SW480 (cell line): ENCODE results near the gene COTL1.

ENCODE experiments used
- DNase-seq: peaks from one replicate; pipeline ENCODE4 v3.0.0-alpha.2; 2016; ENCODE audit warnings: low spot score

Gene COTL1, protein sequence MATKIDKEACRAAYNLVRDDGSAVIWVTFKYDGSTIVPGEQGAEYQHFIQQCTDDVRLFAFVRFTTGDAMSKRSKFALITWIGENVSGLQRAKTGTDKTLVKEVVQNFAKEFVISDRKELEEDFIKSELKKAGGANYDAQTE

DNA sequence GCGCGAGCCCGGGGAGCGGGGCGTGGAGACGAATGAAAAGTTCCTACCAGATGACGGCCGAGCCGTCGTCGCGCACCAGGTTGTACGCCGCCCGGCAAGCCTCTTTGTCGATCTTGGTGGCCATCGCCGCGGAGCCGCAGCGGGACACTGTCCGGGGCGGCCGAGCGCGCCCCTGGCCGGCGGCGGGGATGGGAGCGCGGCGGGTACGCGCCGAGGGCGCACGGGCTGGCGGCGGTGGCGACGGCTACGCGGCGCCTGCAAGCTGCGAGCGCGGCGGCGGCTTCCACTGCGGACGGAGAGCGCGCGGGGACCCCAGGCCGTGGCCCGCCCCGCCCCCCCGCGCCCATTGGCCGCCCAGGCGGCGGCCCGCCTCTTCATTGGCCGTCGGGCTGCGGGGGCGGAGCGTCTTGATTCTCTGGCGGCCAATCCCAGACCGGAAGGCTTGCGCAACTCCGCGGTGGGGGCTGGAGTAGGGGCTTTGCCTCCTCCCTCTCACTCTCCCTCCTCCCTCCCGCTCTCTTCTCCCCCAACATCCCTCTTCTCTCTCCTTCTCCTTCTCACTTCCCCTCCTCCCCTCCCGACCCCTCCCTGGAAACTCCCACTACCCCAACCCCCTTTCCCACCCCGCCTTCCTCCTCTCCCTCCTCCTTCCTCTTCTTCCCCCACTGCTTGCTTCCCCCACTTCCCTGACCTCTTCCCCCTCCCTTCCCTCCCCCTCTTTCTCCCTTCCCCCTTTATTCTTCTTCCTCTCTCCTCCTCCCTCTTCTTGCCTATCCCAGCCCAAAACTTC, at the start of gene COTL1:
Gene COTL1, minus strand, starts transcription at position 288 of the 790 bp plus-strand sequence. Its CDS starts 164 bp downstream, at position 124.
- DNase-seq, result peak; percentile 91

DNA sequence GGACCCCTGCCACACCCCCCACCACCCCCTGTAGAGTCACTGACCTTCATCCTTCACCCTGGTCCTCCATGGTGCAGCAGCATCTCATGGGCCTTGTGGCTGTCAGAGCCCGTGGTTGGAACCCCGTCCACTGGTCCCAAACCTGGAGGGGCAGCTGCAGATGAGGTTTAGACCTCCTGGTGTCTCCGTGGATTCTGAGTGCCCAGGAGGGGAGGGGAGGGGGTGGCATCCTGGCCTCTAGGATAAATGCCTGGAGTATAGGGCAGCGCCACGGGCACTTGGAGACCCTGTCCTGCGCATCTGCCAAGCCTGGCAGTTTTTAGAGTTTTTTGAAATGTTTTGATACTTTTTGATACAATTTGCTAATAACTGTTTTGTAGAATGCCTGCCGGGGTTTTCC, 48.0 kb upstream of the COTL1 start:
- DNase-seq, result no peak

DNA sequence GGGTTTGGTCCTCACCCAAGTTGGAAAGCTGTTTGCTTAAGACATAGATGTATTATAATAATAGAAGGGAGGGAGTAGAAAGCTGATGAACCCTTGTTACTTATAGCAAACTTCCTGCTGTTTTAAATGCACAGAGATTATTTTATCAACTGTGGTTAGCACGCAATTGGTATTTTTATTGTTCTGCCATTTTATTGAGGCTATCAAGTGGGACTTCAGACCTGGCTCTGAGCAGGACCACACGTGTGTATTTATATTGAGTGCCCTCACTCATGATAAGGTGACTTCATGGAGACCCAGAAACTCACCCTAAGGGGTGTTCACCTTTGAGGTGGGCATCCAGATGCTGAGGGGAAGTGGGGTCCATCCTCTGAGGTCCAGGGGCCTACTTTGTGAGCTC, 47.5 kb upstream of the COTL1 start:
- DNase-seq, result no peak

DNA sequence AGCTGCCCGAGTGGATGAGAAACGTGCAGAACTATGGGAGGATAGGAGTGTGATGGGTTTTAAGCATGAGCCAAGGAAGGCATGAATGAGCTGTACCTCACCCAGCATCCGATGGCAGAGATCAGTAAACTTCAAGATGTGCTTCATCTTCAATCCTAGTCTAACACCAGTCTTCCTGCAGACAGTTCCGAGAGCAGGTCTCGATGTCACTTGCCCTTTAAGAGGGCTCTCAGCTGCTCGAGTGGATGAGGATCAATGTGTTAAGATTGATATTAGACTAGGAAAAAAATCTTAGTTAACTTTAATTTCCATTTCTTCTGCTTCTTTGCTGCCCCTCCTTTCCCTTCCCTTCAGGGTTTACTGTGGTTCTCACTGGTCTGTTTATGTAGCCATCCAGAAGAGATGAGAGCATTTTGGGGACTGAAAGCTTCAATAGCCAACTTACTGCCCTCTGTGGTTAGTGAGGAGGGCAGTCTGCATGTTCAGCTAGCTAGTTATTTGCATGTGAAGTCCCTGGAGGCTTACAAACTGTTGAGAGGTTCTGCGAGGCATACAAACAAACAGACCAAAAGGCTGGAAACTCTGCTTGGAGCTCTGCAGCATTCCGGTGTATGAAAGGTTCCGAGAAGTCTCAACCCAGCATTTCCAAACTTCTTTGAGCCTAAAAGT, 45.7 kb upstream of the COTL1 start:
- no peak for DNase-seq

DNA sequence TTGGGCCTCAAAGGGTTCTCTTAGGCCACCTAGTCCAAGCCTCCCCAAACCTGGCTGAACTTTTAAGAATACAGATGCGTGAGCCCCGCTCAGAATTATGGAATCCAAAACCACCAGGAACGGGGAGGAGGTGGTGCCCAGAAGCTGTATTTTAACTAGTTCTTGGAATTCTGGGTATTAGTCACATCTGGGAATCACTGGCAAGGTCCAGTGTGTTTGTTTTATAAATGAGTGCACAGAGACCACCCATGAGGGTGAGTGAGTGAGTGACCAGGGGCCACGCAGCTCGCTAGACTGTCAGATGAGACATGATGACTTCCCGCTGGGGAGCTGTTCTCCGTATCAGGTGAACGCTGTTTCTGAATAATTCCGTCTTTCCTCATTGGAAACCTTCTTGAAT, 44.6 kb upstream of the COTL1 start:
- no peak for DNase-seq

DNA sequence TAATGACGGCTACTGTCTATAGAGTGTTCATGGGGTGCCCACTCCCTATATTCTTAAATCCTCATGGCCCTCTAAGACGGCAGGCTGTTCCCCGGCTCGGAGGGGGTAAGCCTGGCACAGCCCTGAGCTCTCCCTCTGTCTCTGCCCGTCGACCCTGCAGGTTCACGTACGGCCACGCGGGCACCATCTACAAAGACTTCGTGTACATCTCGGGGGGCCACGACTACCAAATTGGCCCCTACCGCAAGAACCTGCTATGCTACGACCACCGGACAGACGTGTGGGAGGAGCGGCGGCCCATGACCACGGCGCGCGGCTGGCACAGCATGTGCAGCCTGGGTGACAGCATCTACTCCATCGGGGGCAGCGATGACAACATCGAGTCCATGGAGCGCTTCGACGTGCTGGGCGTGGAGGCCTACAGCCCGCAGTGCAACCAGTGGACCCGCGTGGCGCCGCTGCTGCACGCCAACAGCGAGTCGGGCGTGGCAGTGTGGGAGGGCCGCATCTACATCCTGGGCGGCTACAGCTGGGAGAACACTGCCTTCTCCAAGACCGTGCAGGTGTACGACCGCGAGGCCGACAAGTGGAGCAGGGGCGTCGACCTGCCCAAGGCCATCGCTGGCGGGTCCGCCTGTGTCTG, 43.7 kb upstream of the COTL1 start:
- DNase-seq, result no peak

DNA sequence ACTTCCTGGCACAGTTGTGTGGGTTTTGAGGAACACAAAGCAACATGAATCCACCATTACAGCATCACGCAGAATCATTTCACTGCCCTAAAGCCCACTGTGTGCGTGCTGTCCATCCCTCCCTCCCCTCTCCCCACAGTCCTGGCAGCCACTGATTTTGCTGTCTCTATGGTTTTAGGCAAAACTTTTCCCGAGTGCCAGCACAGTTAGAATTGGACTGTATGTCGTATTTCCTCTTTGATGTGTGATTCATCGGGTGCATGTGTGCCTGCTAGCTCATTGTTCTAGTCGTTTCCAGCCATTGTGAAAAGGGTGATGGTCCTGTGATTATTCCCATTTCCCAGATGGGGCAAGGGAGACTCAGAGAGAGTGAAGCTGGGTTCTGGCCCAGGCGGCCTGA, 43.1 kb upstream of the COTL1 start:
- DNase-seq, result no peak

DNA sequence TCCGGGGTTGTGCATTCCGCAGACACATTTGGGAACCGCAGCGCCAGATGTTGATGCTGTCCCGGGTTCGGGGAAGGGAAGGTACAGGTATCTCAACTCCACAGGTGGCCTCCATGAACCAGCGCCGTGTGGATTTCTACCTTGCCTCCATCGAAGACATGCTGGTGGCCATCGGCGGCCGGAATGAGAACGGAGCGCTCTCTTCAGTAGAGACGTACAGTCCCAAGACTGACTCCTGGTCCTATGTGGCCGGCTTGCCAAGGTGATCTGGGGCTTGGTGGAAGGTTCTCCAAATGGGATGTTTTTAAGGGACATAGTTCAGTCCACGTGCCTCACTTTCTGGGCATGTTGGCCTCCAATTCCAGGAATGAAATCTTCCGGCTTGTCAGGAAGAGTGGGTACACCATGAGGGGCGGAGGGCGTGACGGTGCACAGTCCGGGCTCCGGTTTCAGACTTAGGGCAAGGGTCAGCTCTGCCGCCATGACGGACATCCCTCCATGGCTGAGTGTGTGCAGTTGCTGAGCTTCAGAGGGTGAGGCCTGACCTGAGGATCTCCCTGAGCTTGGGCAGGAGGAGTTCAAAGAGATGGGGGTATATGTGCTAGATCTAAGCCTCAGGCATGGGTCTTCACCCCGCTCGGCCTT, 41.9 kb upstream of the COTL1 start:
- no peak for DNase-seq

DNA sequence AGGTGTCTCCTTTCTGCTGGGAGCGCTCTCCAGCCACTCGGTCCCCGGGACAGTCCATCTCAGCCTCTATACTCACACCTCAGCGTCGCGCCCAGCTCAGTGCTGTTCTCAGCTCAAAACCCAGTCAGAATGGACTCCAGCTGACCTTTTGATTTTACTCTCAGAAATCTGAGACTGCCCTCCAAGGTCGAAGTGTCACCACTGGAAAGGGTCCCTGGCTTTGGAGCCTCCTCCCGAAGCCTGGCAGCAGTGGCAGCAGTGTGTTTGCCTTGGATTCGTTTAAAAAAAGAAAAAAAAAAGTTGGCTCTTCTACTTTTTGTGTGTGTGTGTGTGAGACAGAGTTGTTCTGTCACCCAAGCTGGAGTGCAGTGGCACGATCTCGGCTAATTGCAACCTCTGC, 40.8 kb upstream of the COTL1 start:
- DNase-seq, result no peak

DNA sequence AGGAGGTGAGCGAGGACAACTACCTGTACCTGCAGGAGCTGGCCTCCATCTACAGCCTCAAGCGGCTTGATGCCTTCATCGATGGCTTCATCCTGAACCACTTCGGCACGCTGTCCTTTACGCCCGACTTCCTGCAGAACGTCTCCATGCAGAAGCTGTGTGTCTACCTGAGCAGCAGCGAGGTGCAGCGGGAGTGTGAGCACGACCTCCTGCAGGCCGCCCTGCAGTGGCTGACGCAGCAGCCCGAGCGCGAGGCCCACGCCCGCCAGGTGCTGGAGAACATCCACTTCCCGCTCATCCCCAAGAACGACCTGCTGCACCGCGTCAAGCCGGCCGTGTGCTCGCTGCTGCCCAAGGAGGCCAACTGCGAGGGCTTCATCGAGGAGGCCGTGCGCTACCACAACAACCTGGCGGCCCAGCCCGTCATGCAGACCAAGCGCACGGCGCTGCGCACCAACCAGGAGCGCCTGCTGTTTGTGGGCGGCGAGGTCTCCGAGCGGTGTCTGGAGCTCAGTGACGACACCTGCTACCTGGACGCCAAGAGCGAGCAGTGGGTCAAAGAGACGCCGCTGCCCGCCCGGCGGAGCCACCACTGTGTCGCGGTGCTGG, 39.5 kb upstream of the COTL1 start:
- DNase-seq, result no peak

DNA sequence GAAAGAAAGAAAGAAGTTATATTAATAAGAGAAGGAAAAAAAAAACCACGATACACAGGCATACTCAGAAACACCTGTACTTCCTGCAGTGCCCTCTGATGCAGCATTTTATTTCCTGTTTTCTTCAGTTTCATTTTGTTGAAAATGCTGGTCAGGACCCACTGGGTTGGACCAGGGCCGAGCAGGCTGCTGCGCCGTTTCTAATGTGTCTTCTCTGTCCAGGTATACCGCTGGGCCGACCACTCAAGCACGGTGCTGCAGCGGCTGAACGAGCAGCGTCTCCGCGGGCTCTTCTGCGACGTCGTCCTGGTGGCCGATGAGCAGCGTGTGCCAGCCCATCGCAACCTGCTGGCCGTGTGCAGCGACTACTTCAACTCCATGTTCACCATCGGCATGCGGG, 38.8 kb upstream of the COTL1 start:
- no peak for DNase-seq

DNA sequence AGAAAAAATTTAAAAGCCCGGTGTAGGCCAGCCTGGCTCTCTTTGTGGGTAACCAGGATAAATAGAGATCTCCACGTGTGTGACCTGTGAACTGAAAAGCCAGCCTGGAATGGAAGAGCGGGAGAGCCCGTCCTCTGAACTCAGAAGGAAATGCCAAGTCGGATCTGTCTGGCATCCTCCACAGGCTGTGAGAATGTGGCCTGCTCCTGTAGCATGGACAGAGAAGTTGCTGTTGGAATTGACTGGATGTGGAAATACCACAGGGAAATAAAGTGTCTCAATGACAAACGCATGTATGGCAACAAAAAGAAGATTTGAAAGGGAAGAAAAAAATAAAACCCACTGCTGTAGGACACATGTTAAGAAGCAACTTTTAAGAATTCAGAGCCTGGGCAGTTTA, 37.1 kb upstream of the COTL1 start:
- no peak for DNase-seq

DNA sequence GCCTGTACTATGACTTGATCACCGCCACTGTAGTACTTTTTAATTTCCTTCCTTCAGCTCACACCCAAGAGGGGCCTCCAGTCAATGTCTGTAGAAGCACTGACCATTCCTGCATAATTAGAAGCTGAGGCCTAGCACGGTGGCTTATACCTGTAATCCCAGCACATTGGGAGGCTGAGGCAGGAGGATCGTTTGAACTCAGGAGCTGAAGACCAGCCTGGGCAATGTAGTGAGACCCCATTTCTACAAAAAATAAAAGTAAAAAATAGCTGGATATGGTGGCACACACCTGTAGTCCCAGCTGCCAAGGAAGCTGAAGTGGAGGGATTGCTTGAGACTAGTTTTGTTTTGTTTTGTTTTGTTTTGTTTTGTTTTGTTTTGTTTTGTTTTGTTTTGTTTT, 36.4 kb upstream of the COTL1 start:
- no peak for DNase-seq

DNA sequence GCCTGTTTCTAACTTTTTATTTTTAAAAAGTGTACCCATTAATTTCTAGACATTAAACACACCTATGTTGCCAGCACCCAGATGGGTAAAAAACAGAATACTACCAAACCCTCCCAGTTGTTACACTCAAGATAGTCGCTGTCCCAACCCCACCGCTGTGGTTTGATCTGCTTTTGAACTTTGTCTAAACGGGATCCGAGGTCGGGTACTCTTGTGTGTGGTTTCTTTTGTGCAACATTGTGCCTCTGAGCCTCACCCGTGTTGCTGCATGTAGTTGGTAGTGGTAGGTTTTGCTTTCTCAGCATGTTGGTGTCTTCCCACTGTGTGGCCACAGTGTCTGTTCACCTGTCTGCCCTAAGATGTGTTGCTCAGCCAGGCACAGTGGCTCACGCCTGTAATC, 34.7 kb upstream of the COTL1 start:
- no peak for DNase-seq

DNA sequence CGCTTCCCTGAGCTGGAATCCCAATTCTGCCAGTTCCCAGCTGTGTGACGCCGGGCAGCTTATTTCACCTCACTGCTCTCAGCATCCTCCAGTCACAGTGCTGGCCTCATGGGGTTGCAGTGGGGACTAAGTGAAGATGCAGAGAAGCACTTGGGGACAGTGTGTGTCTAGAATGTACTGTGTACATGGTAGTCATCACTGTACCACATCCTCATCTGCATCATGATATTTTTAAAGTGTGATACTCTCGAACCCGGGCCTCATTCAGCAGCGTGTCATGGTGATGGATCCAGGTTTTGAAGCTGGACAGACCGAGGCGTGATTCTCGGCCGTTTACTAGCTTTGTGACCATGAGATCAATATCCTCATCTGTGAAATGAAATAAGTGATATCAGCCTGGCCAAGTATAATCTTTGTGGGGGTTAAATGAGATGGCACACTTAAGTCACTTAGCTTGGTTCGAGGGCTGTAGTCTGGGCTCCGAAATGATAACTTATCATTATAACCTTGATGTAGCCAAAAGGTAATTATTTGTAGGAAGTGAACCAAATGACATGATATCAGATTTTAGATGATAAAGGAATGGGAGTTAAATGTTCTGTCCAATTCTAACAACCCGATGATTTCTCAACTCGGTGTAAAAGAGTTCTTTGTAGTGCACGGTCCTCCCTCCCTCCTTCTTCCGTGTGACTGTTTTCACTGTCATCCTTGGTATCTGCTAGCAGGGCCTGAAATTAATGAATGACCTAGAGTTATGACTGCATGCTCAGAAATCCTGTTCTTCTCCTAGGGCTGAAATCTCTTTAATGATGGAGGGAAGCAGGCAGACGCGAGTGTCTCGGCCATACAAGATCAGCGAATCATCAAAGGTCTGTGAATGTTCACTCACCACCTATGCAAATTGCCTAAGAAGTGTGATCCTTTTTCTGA, 32.4 kb upstream of the COTL1 start:
- DNase-seq, result no peak

DNA sequence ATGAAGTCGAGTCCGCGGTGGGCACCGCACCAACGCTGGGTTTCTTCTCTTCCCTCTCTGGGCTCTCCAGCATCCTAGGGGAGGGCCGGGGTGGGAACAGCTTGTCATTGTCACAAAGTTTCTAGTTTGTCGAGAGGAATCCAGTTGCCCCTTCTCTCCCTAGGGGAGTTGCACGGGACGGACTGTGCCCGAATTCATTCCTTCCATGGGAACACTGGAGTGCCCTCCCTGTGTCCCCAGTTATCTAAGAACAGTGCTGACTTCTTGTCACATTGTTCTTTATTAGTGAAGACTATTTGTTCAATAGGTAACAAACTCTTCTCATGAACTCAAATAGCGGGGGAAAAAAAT, 31.6 kb upstream of the COTL1 start:
- no peak for DNase-seq

DNA sequence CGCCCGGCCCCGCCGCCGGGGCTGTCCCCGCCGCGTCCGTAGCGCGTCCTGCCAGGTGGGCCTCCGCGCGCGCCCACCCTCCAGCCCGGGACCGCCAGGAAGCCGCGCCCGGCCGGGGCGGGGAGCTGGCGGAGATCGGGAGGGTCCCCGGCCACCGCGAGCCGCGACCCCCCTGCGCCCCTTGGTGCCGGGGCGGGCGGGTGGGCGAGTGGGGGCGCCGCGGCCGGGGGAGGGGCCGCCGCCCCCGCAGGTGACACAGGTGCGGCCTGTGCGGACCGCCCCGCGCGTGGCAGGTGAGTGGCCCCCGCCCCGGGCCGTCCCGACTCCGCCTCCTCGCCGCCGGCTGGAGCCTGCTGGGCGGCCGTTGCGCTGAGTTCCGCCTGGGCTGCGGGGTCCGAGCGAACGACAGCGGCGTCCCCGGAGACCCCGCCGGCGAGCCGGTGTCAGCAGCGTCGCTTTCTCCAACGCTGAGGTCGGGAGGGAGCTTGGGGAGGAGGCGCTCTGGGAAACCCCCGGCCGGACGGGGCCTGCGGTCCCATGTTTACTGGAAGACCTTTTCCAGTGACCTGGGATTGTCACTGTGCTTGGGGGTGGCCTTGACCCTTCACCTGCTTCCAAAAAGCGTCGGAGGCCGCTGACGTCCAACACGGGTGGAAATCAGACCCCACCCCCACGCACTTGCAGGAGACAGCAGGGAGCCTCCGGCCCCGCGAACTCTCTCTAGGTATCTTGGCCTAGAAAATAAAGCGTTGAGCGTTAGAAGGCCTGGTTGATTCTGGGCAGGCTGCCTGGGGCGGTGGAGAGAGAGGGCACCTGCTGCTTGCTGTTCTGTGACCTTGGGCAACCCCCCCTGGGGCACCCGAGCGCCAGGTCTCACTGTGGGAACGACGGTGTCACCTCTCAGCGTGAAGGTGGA, 31.0 kb upstream of the COTL1 start:
- DNase-seq, result no peak

DNA sequence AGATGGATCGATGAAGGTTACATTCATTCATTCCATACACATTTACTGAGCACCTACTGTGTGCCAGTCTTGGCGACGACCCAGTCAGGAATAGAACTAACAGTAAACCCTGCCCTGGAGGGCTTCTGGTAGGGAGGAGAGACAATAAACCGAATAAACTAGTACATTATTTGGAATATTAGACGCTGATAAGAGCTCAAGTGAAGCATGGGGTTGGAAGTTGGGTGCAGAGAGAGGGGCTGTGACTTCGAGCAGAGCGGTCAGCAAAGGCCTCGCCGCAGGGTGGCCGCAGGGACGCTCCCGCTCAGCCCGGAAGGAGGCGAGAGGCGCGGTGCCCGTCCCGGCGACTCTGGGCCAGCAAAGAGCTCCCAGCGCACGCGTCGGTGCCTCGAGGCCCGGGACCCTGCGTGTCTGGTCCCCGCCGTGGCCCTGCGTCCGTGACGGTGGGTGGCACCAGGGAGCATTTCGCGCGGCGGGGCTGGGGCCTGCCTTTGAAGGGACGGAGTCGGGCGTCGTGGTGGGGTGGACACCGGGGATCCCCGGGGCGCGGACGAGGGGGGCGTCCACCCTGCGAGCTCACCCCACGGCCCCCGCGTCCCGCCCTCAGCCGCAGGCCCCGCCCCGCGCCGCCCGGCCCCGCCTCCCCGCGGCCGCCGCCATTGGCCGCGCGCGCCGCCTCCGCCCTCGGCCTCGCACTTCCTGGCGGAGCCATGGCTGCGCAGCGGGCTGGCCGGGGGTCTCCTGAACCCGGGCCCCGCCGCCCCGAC, 30.1 kb upstream of the COTL1 start, which contains the start of gene KLHL36:
Gene KLHL36, plus strand, starts transcription at position 684 of the 767 bp plus-strand sequence. CDS start 2,357 bp downstream, outside the sequence.
- peak; percentile 3 for DNase-seq

DNA sequence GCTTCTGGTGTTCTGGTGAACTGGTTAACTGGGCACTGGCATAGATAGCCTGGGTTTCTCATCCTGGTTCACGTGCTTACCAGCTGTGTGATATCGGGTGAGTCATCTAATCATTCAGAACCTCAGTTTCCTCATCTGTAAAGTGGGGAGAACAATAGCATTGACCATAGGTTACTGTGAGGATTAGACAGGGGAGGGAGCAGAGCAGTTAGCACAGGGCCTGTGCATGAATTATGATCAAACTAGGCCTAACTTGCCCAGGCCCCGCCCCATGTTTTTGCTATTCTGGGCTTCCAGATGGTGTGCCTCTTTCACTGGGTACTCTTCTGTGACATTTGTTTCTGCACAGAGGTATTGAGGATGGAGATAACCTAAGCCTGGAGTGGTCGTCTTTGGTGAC, 25.8 kb upstream of the COTL1 start:
- DNase-seq, result no peak
